Astrocyte of the cerebellum (primary cell): Measurements from ENCODE around the gene UBR3.

Experiments
- DNase-seq: peaks from one replicate; pipeline ENCODE4 v3.0.0-alpha.2; 2011; ENCODE audit warnings: low read depth
- H3K4me3 ChIP-seq: 2 replicates; pipeline ENCODE4 v1.5.1; 2011; ENCODE audit warnings: mild to moderate bottlenecking, low read depth, low read length, moderate library complexity
- in situ Hi-C: cut with HindIII; loops from 2 replicates; pipeline ENCODE4 v1.10.0; 2017; ENCODE audit warnings: low sequenced_read_pairs
- TF ChIP-seq, protein P1 (sequence below): IDR thresholded peaks from 2 replicates; pipeline ENCODE4 v1.5.1; 2012; ENCODE audit warnings: low read length, low read depth, moderate library complexity, mild to moderate bottlenecking; ENCODE audit errors: missing control alignments

UBR3 gene

DNA sequence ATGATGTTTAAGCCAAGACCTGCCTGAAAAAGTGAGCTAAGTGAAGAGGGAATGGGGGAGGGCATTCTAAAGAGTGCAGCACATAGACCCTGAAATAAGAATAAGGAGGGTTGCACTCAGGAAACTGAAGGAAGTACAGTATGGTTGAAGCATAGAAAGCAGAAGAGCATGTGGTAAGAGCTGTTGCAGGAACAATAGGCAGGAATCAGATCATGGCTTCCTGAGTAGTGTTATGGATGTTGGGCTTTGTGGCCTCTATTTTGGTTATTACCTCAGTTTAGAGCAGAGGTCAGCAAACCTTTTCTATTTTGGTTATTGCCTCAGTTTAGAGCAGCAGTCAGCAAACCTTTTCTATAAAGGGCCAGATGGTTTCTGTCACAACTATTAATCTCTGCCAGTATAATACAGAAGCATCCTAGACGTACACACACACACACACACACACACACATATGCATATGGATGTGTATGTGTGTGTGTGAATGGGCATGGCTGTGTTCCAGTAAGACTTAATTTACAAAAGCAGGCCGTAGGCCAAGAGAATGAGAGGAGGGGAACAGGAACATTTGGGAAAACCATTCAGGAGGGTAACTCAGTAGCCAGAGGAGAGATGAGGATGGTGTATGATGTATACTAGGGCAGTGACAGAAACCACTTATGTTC, 259.6 kb downstream of the UBR3 start:
- TF ChIP-seq, protein P1, sequence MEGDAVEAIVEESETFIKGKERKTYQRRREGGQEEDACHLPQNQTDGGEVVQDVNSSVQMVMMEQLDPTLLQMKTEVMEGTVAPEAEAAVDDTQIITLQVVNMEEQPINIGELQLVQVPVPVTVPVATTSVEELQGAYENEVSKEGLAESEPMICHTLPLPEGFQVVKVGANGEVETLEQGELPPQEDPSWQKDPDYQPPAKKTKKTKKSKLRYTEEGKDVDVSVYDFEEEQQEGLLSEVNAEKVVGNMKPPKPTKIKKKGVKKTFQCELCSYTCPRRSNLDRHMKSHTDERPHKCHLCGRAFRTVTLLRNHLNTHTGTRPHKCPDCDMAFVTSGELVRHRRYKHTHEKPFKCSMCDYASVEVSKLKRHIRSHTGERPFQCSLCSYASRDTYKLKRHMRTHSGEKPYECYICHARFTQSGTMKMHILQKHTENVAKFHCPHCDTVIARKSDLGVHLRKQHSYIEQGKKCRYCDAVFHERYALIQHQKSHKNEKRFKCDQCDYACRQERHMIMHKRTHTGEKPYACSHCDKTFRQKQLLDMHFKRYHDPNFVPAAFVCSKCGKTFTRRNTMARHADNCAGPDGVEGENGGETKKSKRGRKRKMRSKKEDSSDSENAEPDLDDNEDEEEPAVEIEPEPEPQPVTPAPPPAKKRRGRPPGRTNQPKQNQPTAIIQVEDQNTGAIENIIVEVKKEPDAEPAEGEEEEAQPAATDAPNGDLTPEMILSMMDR = no peak
- no peak overlapping the region for H3K4me3 ChIP-seq
- in situ Hi-C loops = no loop called here
- no peak for DNase-seq

- TF ChIP-seq, protein P1 = no peak
- in situ Hi-C loops = no loop called here
- H3K4me3 ChIP-seq = no peak overlapping the region
- no peak for DNase-seq
Observed at GRCh38 chr2:170087413-170087793, 260.1 kb downstream of the UBR3 start.

- no peak overlapping the region for H3K4me3 ChIP-seq
- no peak for DNase-seq
- in situ Hi-C loops = no loop called here
- TF ChIP-seq, protein P1 = no peak
Observed at GRCh38 chr2:170088776-170089175, 261.5 kb downstream of the UBR3 start.

GRCh38 chr2:170090229-170090628, 263.0 kb downstream of the UBR3 start:
- DNase-seq = no peak

GRCh38 chr2:170091436-170091835, 264.2 kb downstream of the UBR3 start:
- TF ChIP-seq, protein P1 = no peak
- no peak overlapping the region for H3K4me3 ChIP-seq
- in situ Hi-C loops = no loop called here
- no peak for DNase-seq

More at GRCh38 chr2:170090229-170090628, 263.0 kb downstream of the UBR3 start:
- in situ Hi-C loops = no loop called here
- H3K4me3 ChIP-seq = no peak overlapping the region
- TF ChIP-seq, protein P1 = no peak

DNA sequence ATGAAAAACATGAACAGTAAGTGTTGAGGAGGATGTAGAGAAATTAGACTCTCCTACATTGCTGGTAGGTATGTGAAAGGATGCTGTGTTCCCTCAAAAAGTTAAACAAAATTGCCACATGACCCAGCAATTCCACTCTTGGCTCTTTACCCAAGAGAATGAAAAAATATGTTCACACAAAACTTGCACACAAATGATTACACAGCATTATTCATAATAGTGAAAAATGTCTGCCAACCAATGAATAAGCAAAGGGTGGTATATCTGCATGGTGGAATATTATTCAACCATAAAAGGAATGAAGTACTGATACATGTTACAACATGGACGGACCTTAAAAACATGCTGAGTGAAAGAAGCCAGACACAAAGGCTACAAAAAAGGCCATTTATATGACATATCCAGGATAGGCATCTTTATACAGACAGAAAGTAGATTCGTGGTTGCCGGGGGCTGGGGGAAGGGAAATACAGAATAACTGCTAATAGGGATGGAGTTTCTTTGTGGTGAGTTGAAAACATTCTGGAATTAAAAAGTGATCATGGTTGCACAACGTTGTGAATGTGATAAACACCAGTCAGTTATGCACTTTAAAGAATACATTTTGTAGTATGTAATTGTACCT, 265.3 kb downstream of the UBR3 start:
- TF ChIP-seq, protein P1 = no peak
- H3K4me3 ChIP-seq = no peak overlapping the region
- DNase-seq = no peak
- in situ Hi-C loops = no loop called here
